Esophagus (tissue), 2 donors: Measurements from ENCODE around the gene KRTAP25-1. TPM values are rescaled to one million over a fixed set of nuclear protein-coding genes. Genes with fewer than 3 reads are reported as not detected.

Experiments
- H3K27ac ChIP-seq, 2 donors: one replicate each; pipeline ENCODE4 v1.5.1; 2013; ENCODE audit warnings: low read depth in 2 of 2, mild to moderate bottlenecking in 2 of 2, inconsistent platforms in 1 of 2, low read length in 1 of 2, moderate library complexity in 1 of 2
- H3K27me3 ChIP-seq, 2 donors: one replicate each; pipeline ENCODE4 v1.6.1; 2013; ENCODE audit warnings: low read length in 2 of 2, control low read depth in 1 of 2, mild to moderate bottlenecking in 1 of 2; ENCODE audit not compliant: insufficient read depth in 2 of 2, control insufficient read depth in 1 of 2
- H3K36me3 ChIP-seq, 2 donors: one replicate each; pipeline ENCODE4 v1.6.1; 2013; ENCODE audit warnings: low read length in 1 of 2; ENCODE audit not compliant: control insufficient read depth in 2 of 2, insufficient read depth in 2 of 2
- H3K4me1 ChIP-seq, 2 donors: one replicate each; pipeline ENCODE4 v1.6.1; 2013; ENCODE audit warnings: low read length in 1 of 2; ENCODE audit not compliant: control insufficient read depth in 2 of 2, insufficient read depth in 2 of 2
- H3K4me3 ChIP-seq, 2 donors: one replicate each; pipeline ENCODE4 v1.5.1; 2013; ENCODE audit warnings: low read length in 2 of 2, mild to moderate bottlenecking in 2 of 2, low read depth in 1 of 2, moderate library complexity in 1 of 2
- H3K9me3 ChIP-seq, 2 donors: one replicate each; pipeline ENCODE4 v1.6.1; 2013; ENCODE audit warnings: mild to moderate bottlenecking in 2 of 2, low read depth in 1 of 2, low read length in 1 of 2, moderate library complexity in 1 of 2; ENCODE audit not compliant: control insufficient read depth in 2 of 2, insufficient read depth in 1 of 2
- WGBS, 2 donors: extraction: QIAGEN DNeasy Blood & Tissue Kit; methylation state at CpG; one replicate each; pipeline ENCODE4 v1.1.7; 2013; 5-methylcytosine and 5-hydroxymethylcytosine counted together
- polyA plus RNA-seq, 2 donors: library from polyadenylated mRNA; stranded (reverse); fragments of 200-250 nt; gene quantifications; one replicate each; pipeline ENCODE4 v1.2.3, GENCODE V29; 2013
- donor health status: healthy with polysubstance abuse.
- donor health status: Bipolar disorder and iron deficiency.

Gene KRTAP25-1
- polyA plus RNA-seq, 2 donors: not detected

GRCh38 chr21:30255679-30256078 lies 33.6 kb downstream of the KRTAP25-1 start:
- Histone ChIP-seq H3K9me3 (no peaks in the 10 kb centered on the region), H3K4me1 (no peaks in the 10 kb centered on the region), H3K4me3 (no peak overlapping the region), H3K27ac (no peak overlapping the region), H3K27me3 (no peaks in the 10 kb centered on the region), H3K36me3 (no peaks in the 10 kb centered on the region)
- 70 to 76% methylated on average over 1 of the region's 1 CpG for WGBS, 2 donors

GRCh38 chr21:30251781-30252180 lies 37.5 kb downstream of the KRTAP25-1 start:
- Histone ChIP-seq H3K4me1 (no peaks in the 10 kb centered on the region), H3K27ac (no peak overlapping the region), H3K36me3 (no peaks in the 10 kb centered on the region), H3K27me3 (no peaks in the 10 kb centered on the region), H3K9me3 (no peaks in the 10 kb centered on the region), H3K4me3 (no peak overlapping the region)
- WGBS, 2 donors: 83 to 84% methylated on average over 1 of the region's 1 CpG

- no peak overlapping the region for H3K27ac ChIP-seq
- WGBS, 2 donors: 69 to 72% methylated on average over 3 of the region's 3 CpGs
- H3K36me3 ChIP-seq: no peaks in the 10 kb centered on the region
- H3K4me1 ChIP-seq: no peaks in the 10 kb centered on the region
- no peaks in the 10 kb centered on the region for H3K27me3 ChIP-seq
- no peak overlapping the region for H3K4me3 ChIP-seq
- H3K9me3 ChIP-seq: no peaks in the 10 kb centered on the region
These were observed 39.4 kb downstream of the KRTAP25-1 start for GRCh38 chr21:30249936-30250335.

GRCh38 chr21:30248844-30249243 lies 40.5 kb downstream of the KRTAP25-1 start:
- Histone ChIP-seq H3K4me3 (no peak overlapping the region), H3K27ac (no peak overlapping the region), H3K27me3 (no peaks in the 10 kb centered on the region), H3K4me1 (no peaks in the 10 kb centered on the region), H3K36me3 (no peaks in the 10 kb centered on the region), H3K9me3 (no peaks in the 10 kb centered on the region)
- 83 to 84% methylated on average over 9 of the region's 9 CpGs for WGBS, 2 donors

- H3K9me3 ChIP-seq: no peaks in the 10 kb centered on the region
- no peaks in the 10 kb centered on the region for H3K4me1 ChIP-seq
- no peak overlapping the region for H3K27ac ChIP-seq
- no peak overlapping the region for H3K4me3 ChIP-seq
- H3K36me3 ChIP-seq: no peaks in the 10 kb centered on the region
- H3K27me3 ChIP-seq: no peaks in the 10 kb centered on the region
These were observed 44.3 kb downstream of the KRTAP25-1 start for GRCh38 chr21:30245061-30245460.

- no peaks in the 10 kb centered on the region for H3K36me3 ChIP-seq
- no peak overlapping the region for H3K4me3 ChIP-seq
- H3K27ac ChIP-seq: no peak overlapping the region
- H3K4me1 ChIP-seq: no peaks in the 10 kb centered on the region
- H3K27me3 ChIP-seq: no peaks in the 10 kb centered on the region
- H3K9me3 ChIP-seq: no peaks in the 10 kb centered on the region
These were observed 45.6 kb downstream of the KRTAP25-1 start for GRCh38 chr21:30243691-30244090.

- no peaks in the 10 kb centered on the region for H3K27me3 ChIP-seq
- no peak overlapping the region for H3K27ac ChIP-seq
- H3K4me1 ChIP-seq: no peaks in the 10 kb centered on the region
- 52 to 59% methylated on average over 3 of the region's 3 CpGs for WGBS, 2 donors
- no peak overlapping the region for H3K4me3 ChIP-seq
- no peaks in the 10 kb centered on the region for H3K36me3 ChIP-seq
- H3K9me3 ChIP-seq: no peaks in the 10 kb centered on the region
These were observed 48.7 kb downstream of the KRTAP25-1 start for GRCh38 chr21:30240661-30241060.

Other genes starting within 250 kb of the KRTAP25-1 start
- 10 to 100 TPM in 1 of 2 donors, 1 to 10 TPM in 1; 6.5 to 15.6 TPM for gene CLDN17, start 122.7 kb downstream of the KRTAP25-1 start, polyA plus RNA-seq
- gene CLDN8, start 73.4 kb downstream of the KRTAP25-1 start, polyA plus RNA-seq: 1 to 10 TPM; 1.4 to 2.6 TPM
- not detected for gene KRTAP24-1, start 6.6 kb downstream of the KRTAP25-1 start, polyA plus RNA-seq
- gene KRTAP26-1, start 30.8 kb upstream of the KRTAP25-1 start, polyA plus RNA-seq: not detected
- not detected for gene KRTAP27-1, start 48.2 kb upstream of the KRTAP25-1 start, polyA plus RNA-seq
- gene KRTAP23-1, start 59.1 kb upstream of the KRTAP25-1 start, polyA plus RNA-seq: not detected
- gene KRTAP13-2, start 82.8 kb upstream of the KRTAP25-1 start, polyA plus RNA-seq: not detected
- gene KRTAP13-1, start 106.5 kb upstream of the KRTAP25-1 start, polyA plus RNA-seq: not detected
- gene KRTAP13-3, start 136.4 kb upstream of the KRTAP25-1 start, polyA plus RNA-seq: not detected
- not detected for gene KRTAP13-4, start 140.7 kb upstream of the KRTAP25-1 start, polyA plus RNA-seq
- not detected for gene KRTAP15-1, start 150.8 kb upstream of the KRTAP25-1 start, polyA plus RNA-seq
- gene KRTAP19-1, start 190.9 kb upstream of the KRTAP25-1 start, polyA plus RNA-seq: not detected
- gene KRTAP19-2, start 197.9 kb upstream of the KRTAP25-1 start, polyA plus RNA-seq: not detected
- gene KRTAP19-3, start 202.5 kb upstream of the KRTAP25-1 start, polyA plus RNA-seq: not detected
- not detected for gene KRTAP19-4, start 207.7 kb upstream of the KRTAP25-1 start, polyA plus RNA-seq
- gene KRTAP19-5, start 212.6 kb upstream of the KRTAP25-1 start, polyA plus RNA-seq: not detected